Mesendoderm (in vitro differentiated cells): Measurements from ENCODE around the gene ITGA11.

Experiments used
- DNase-seq: peaks from one replicate; pipeline ENCODE4 v3.0.0; 2013
- H2AK5ac ChIP-seq: 2 replicates; pipeline ENCODE4 v1.6.1; 2013; ENCODE audit warnings: low read length, inconsistent platforms
- H2BK120ac ChIP-seq: 2 replicates; pipeline ENCODE4 v1.6.1; 2013; ENCODE audit warnings: low read depth, mild to moderate bottlenecking, low read length, moderate library complexity, mixed read lengths
- H2BK15ac ChIP-seq: replicated peaks from 2 replicates; pipeline ENCODE4 v1.6.1; 2013; ENCODE audit warnings: low read depth, mild to moderate bottlenecking, moderate library complexity
- H2BK5ac ChIP-seq: 2 replicates; pipeline ENCODE4 v1.6.1; 2013; ENCODE audit warnings: low read length, inconsistent platforms
- H3K18ac ChIP-seq: 2 replicates; pipeline ENCODE4 v1.6.1; 2013; ENCODE audit warnings: mild to moderate bottlenecking, low read length, mixed read lengths
- H3K23ac ChIP-seq: one replicate; pipeline ENCODE4 v1.6.1; 2013; ENCODE audit warnings: low read length
- H3K27ac ChIP-seq: 2 replicates; pipeline ENCODE4 v1.5.1; 2013; ENCODE audit warnings: low read depth, mild to moderate bottlenecking, inconsistent platforms, low read length, moderate library complexity
- H3K27me3 ChIP-seq: 2 replicates; pipeline ENCODE4 v1.6.1; 2013; ENCODE audit warnings: low read length, control low read depth, mild to moderate bottlenecking, inconsistent platforms; ENCODE audit not compliant: insufficient read depth, poor library complexity
- H3K36me3 ChIP-seq: 2 replicates; pipeline ENCODE4 v1.6.1; 2013; ENCODE audit warnings: low read length, inconsistent platforms; ENCODE audit not compliant: control insufficient read depth, insufficient read depth
- H3K4ac ChIP-seq: one replicate; pipeline ENCODE4 v1.6.1; 2013; ENCODE audit warnings: low read depth, mild to moderate bottlenecking, low read length, moderate library complexity
- H3K4me1 ChIP-seq: 2 replicates; pipeline ENCODE4 v1.6.1; 2013; ENCODE audit warnings: low read depth, low read length, inconsistent platforms; ENCODE audit not compliant: control insufficient read depth
- H3K4me2 ChIP-seq: 2 replicates; pipeline ENCODE4 v1.6.1; 2013; ENCODE audit warnings: low read length
- H3K4me3 ChIP-seq: 2 replicates; pipeline ENCODE4 v1.5.1; 2013; ENCODE audit warnings: mild to moderate bottlenecking, low read length
- H3K56ac ChIP-seq: one replicate; pipeline ENCODE4 v1.6.1; 2013; ENCODE audit warnings: low read length
- H3K79me1 ChIP-seq: 2 replicates; pipeline ENCODE4 v1.6.1; 2013; ENCODE audit warnings: low read length, inconsistent platforms
- H3K79me2 ChIP-seq: 2 replicates; pipeline ENCODE4 v1.6.1; 2013; ENCODE audit warnings: mild to moderate bottlenecking, low read length; ENCODE audit not compliant: control insufficient read depth, insufficient read depth
- H3K9ac ChIP-seq: 2 replicates; pipeline ENCODE4 v1.6.1; 2013; ENCODE audit warnings: low read length, inconsistent platforms
- H4K5ac ChIP-seq: one replicate; pipeline ENCODE4 v1.6.1; 2013; ENCODE audit warnings: low read length
- H4K8ac ChIP-seq: one replicate; pipeline ENCODE4 v1.6.1; 2013; ENCODE audit warnings: low read depth, mild to moderate bottlenecking, control low read depth, low read length, moderate library complexity
- WGBS: extraction: QIAGEN DNeasy Blood & Tissue Kit; methylation state at CpG from one replicate; pipeline ENCODE4 v1.1.7; 2013; ENCODE audit warnings: low lambda C conversion rate, missing lambda C conversion rate; ENCODE audit not compliant: insufficient coverage; ENCODE audit errors: extremely low coverage; 5-methylcytosine and 5-hydroxymethylcytosine counted together

The ITGA11 gene

GRCh38 chr15:68258692-68259091 lies 173.3 kb downstream of the ITGA11 start:
- Histone ChIP-seq H2AK5ac (no peak overlapping the region), H3K79me2 (no peaks in the 10 kb centered on the region), H4K5ac (no peak overlapping the region), H3K23ac (no peak overlapping the region), H2BK120ac (no peak overlapping the region), H2BK15ac (no peak overlapping the region), H3K27ac (no peak overlapping the region), H3K4me1 (no peaks in the 10 kb centered on the region), H3K27me3 (no peaks in the 10 kb centered on the region), H4K8ac (no peak overlapping the region), H3K18ac (no peak overlapping the region), H3K36me3 (no peaks in the 10 kb centered on the region), H3K9ac (no peak overlapping the region), H3K4ac (no peak overlapping the region), H3K4me2 (no peak overlapping the region), H3K79me1 (no peaks in the 10 kb centered on the region), H3K4me3 (no peak overlapping the region), H3K56ac (no peak overlapping the region), H2BK5ac (no peak overlapping the region)
- no CpG with 5 or more reads among the region's 4 CpGs for WGBS
- no peak for DNase-seq

GRCh38 chr15:68256675-68257450 lies 175.1 kb downstream of the ITGA11 start:
- Histone ChIP-seq H3K18ac (peak overlapping the region; percentile 2), H3K23ac (peak overlapping the region; percentile 32), H2BK120ac (no peak overlapping the region), H3K79me1 (no peaks in the 10 kb centered on the region), H3K4me3 (peak overlapping the region; percentile 53), H3K27ac (peak overlapping the region; percentile 58), H4K8ac (peak overlapping the region; percentile 87), H2BK5ac (peak overlapping the region; percentile 72), H4K5ac (no peak overlapping the region), H3K4me1 (no peaks in the 10 kb centered on the region), H2BK15ac (no peak overlapping the region), H3K4me2 (peak overlapping the region; percentile 93), H3K9ac (peak overlapping the region; percentile 88), H3K79me2 (no peaks in the 10 kb centered on the region), H3K4ac (no peak overlapping the region), H2AK5ac (no peak overlapping the region), H3K27me3 (no peaks in the 10 kb centered on the region), H3K36me3 (no peaks in the 10 kb centered on the region), H3K56ac (peak overlapping the region; percentile 98)
- no CpG with 5 or more reads among the region's 57 CpGs for WGBS
- DNase-seq, result peak; percentile 97

- H4K5ac ChIP-seq, result no peak overlapping the region
- H2AK5ac ChIP-seq, result no peak overlapping the region
- H3K27me3 ChIP-seq, result no peaks in the 10 kb centered on the region
- DNase-seq, result peak; percentile 75
- H3K36me3 ChIP-seq, result no peaks in the 10 kb centered on the region
- H3K79me2 ChIP-seq, result no peaks in the 10 kb centered on the region
- no peak overlapping the region for H3K27ac ChIP-seq
- no peak overlapping the region for H3K56ac ChIP-seq
- H2BK120ac ChIP-seq, result no peak overlapping the region
- WGBS, result no CpG with 5 or more reads among the region's 7 CpGs
- no peaks in the 10 kb centered on the region for H3K79me1 ChIP-seq
- no peak overlapping the region for H3K18ac ChIP-seq
- H3K23ac ChIP-seq, result no peak overlapping the region
- no peak overlapping the region for H3K4me3 ChIP-seq
- no peak overlapping the region for H2BK15ac ChIP-seq
- no peak overlapping the region for H3K4ac ChIP-seq
- no peak overlapping the region for H2BK5ac ChIP-seq
- no peak overlapping the region for H4K8ac ChIP-seq
- H3K9ac ChIP-seq, result no peak overlapping the region
- no peak overlapping the region for H3K4me2 ChIP-seq
- no peaks in the 10 kb centered on the region for H3K4me1 ChIP-seq
These were observed 178.9 kb downstream of the ITGA11 start for GRCh38 chr15:68252925-68253534.

GRCh38 chr15:68249058-68249713 lies 182.8 kb downstream of the ITGA11 start:
- Histone ChIP-seq H3K79me1 (no peaks in the 10 kb centered on the region), H2BK5ac (no peak overlapping the region), H3K4me1 (no peaks in the 10 kb centered on the region), H3K4me3 (no peak overlapping the region), H3K36me3 (no peaks in the 10 kb centered on the region), H3K56ac (no peak overlapping the region), H4K5ac (no peak overlapping the region), H3K4ac (no peak overlapping the region), H2BK15ac (no peak overlapping the region), H3K23ac (no peak overlapping the region), H3K9ac (no peak overlapping the region), H3K27ac (no peak overlapping the region), H3K18ac (no peak overlapping the region), H2BK120ac (no peak overlapping the region), H4K8ac (no peak overlapping the region), H3K4me2 (no peak overlapping the region), H3K79me2 (no peaks in the 10 kb centered on the region), H2AK5ac (no peak overlapping the region), H3K27me3 (no peaks in the 10 kb centered on the region)
- no CpG with 5 or more reads among the region's 3 CpGs for WGBS
- DNase-seq, result no peak
